PC-3 (cell line): ENCODE results near the gene LRRC7. TPM values are rescaled to one million over a fixed set of nuclear protein-coding genes. Genes with fewer than 3 reads are reported as not detected.

ENCODE experiments used
- ATAC-seq: fragments of 200-7000 bp; cut with Tn5 transposase; 2 replicates; pipeline ENCODE4 v1.9.1; 2020; ENCODE audit warnings: mild to moderate bottlenecking, moderate library complexity
- BruUV-seq: library from RNA; stranded (reverse); fragments of 400-500 nt; replicated peaks from 2 replicates; lab custom pipeline; 2021; lab: Mats Ljungman, UMichigan
- CTCF ChIA-PET: fragments of 300-600 bp; sonication (Branson Sonifier 250); formaldehyde crosslinking; loops from one replicate; lab custom pipeline; 2022; ENCODE audit warnings: antibody characterized with exemption; lab: Charles Lee
- POLR2A ChIA-PET: fragments of 300-600 bp; sonication (Branson Sonifier 250); formaldehyde crosslinking; loops from one replicate; lab custom pipeline; 2022; ENCODE audit warnings: antibody characterized with exemption; ENCODE audit not compliant: unreplicated experiment; lab: Charles Lee
- DNase-seq: peaks from one replicate; pipeline ENCODE4 v3.0.0-alpha.2; 2015
- H2AFZ ChIP-seq: fragments of 300-600 bp; sonication (generic); 2 replicates; pipeline ENCODE4 v1.6.0; 2016; ENCODE audit warnings: antibody characterized with exemption, low read length
- H3F3A ChIP-seq: fragments of 300-600 bp; sonication (generic); one replicate; pipeline ENCODE4 v1.6.0; 2017; ENCODE audit warnings: antibody characterized with exemption, low read length, control low read depth, mild to moderate bottlenecking; ENCODE audit not compliant: unreplicated experiment
- H3K27ac ChIP-seq: fragments of 300-600 bp; sonication (generic); 2 replicates; pipeline ENCODE4 v1.5.1; 2016; ENCODE audit warnings: mild to moderate bottlenecking, low read length
- H3K27me3 ChIP-seq: fragments of 300-600 bp; sonication (generic); 2 replicates; pipeline ENCODE4 v1.6.1; 2016; ENCODE audit warnings: low read length, mixed read lengths
- H3K36me3 ChIP-seq: fragments of 300-600 bp; sonication (generic); 2 replicates; pipeline ENCODE4 v1.6.1; 2016; ENCODE audit warnings: low read depth, mixed run types, low read length, mixed read lengths
- H3K4me1 ChIP-seq: fragments of 300-600 bp; sonication (generic); 2 replicates; pipeline ENCODE4 v1.5.1; 2016; ENCODE audit warnings: low read length; ENCODE audit not compliant: insufficient read depth
- H3K4me2 ChIP-seq: fragments of 300-600 bp; sonication (generic); 2 replicates; pipeline ENCODE4 v1.6.0; 2016; ENCODE audit warnings: low read length
- H3K4me3 ChIP-seq: fragments of 300-600 bp; sonication (generic); 2 replicates; pipeline ENCODE4 v1.5.1; 2016; ENCODE audit warnings: mild to moderate bottlenecking, low read length, mixed read lengths
- H3K79me2 ChIP-seq: fragments of 300-600 bp; sonication (generic); 2 replicates; pipeline ENCODE4 v1.6.1; 2017; ENCODE audit warnings: low read length, mixed read lengths
- H3K9ac ChIP-seq: fragments of 300-600 bp; sonication (generic); 2 replicates; pipeline ENCODE4 v1.6.0; 2016; ENCODE audit warnings: mild to moderate bottlenecking, low read length
- H3K9me2 ChIP-seq: fragments of 300-600 bp; sonication (generic); replicated peaks from 2 replicates; pipeline ENCODE4 v1.6.1; 2016; ENCODE audit warnings: mixed run types, low read length, mixed read lengths
- H3K9me3 ChIP-seq: fragments of 300-600 bp; sonication (generic); 2 replicates; pipeline ENCODE4 v1.6.1; 2016; ENCODE audit warnings: low read length, mixed read lengths
- H4K20me1 ChIP-seq: fragments of 300-600 bp; sonication (generic); 2 replicates; pipeline ENCODE4 v1.6.1; 2016; ENCODE audit warnings: low read length, mixed read lengths
- EZH2 ChIP-seq: fragments of 300-600 bp; sonication (generic); IDR thresholded peaks from one replicate; pipeline ENCODE4 v1.6.1; 2017; ENCODE audit warnings: antibody characterized with exemption, mild to moderate bottlenecking, low read length; ENCODE audit not compliant: unreplicated experiment
- EZH2phosphoT487 ChIP-seq: fragments of 300-600 bp; sonication (generic); IDR thresholded peaks from 2 replicates; pipeline ENCODE4 v1.6.1; 2018; ENCODE audit warnings: mild to moderate bottlenecking, antibody characterized with exemption, low read length, borderline replicate concordance
- intact Hi-C: fragments of 100-400 bp; cut with micrococcal nuclease; formaldehyde crosslinking; loops from 2 replicates; pipeline ENCODE4 v1.9.0; 2023
- total RNA-seq: library from RNA; depleted of rRNA; stranded (reverse); fragments of >200 nt; gene quantifications from 2 replicates; pipeline ENCODE4 v1.2.3, GENCODE V29; 2014
- TF ChIP-seq, protein P1 (sequence below): fragments of 300-600 bp; sonication (generic); conservative IDR thresholded peaks from 2 replicates; pipeline ENCODE4 v1.5.1; 2017; ENCODE audit warnings: antibody characterized with exemption, low read depth, mild to moderate bottlenecking, low read length

The LRRC7 gene
- total RNA-seq, 1 experiment from 2014 or later = 0.04 TPM

DNA sequence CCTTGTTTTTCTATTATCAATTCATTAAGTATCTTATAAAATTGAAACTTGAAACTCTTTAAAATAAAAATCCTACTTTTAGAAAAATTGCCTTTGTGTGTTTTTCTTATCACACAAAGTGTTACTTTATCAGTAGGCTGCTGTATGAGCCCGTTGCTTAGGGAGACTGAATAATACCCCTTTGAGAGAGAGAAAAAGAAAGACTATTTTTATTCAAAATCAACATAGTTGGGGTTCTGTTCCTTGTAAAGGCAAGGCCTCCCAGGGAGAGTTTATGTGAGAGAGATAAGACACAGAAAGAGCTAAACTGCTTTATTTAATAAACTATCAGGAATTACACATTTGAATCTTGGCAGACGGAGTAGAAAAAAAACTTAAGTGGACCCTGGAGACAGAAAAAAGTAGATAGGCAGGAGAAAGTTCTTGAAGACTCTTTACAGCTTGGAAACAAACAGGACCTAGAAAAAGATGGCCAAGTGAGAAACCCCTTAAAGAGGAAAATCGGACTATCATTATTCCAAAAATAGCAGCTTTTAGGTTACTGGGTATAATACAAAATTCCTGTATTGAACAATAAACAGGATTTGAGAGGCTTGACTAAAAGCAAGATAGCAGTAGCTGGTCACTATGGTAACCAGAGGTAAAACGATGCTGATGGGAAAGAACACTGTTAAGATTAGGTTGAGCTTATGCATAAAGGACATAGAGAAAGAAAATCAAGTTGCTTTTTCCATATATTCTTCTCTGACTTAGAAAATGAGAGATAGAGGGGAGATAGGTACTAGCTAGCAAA, 170.9 kb downstream of the LRRC7 start:
- H4K20me1 ChIP-seq = no peaks in the 10 kb centered on the region
- no TSS peak for BruUV-seq
- POLR2A ChIA-PET = no interaction called here

DNA sequence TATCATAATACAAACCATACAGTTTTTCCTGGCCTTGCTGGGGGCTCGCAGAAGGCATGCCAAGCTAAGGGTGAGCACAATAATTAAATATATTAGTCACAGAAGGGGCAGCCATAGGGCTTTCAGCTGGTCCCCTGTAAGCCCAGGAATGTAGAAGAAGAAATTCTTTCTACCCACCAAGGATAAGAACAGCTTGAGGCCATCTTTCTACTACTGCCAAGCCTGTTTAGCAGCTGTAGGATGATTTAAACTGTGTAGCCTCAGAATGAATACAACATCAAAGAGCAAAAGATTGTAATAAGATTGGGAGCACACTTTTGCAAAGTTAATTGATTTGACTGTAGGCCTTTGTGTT, 171.5 kb downstream of the LRRC7 start:
- H3F3A ChIP-seq = no peaks in the 10 kb centered on the region
- peaks cover 40% of the 10 kb centered on the region for H3K27me3 ChIP-seq
- no peak overlapping the region for H3K4me3 ChIP-seq
- BruUV-seq = no TSS peak
- no peaks in the 10 kb centered on the region for H3K79me2 ChIP-seq
- ATAC-seq (no peak), DNase-seq (no peak)
- TF ChIP-seq, protein P1, sequence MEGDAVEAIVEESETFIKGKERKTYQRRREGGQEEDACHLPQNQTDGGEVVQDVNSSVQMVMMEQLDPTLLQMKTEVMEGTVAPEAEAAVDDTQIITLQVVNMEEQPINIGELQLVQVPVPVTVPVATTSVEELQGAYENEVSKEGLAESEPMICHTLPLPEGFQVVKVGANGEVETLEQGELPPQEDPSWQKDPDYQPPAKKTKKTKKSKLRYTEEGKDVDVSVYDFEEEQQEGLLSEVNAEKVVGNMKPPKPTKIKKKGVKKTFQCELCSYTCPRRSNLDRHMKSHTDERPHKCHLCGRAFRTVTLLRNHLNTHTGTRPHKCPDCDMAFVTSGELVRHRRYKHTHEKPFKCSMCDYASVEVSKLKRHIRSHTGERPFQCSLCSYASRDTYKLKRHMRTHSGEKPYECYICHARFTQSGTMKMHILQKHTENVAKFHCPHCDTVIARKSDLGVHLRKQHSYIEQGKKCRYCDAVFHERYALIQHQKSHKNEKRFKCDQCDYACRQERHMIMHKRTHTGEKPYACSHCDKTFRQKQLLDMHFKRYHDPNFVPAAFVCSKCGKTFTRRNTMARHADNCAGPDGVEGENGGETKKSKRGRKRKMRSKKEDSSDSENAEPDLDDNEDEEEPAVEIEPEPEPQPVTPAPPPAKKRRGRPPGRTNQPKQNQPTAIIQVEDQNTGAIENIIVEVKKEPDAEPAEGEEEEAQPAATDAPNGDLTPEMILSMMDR = no peak
- TF ChIP-seq EZH2phosphoT487 (no peak), EZH2 (no peak)
- H4K20me1 ChIP-seq = no peaks in the 10 kb centered on the region
- H3K9me3 ChIP-seq = no peaks in the 10 kb centered on the region
- no peaks in the 10 kb centered on the region for H3K9me2 ChIP-seq
- intact Hi-C loops = loop anchor here (5.0 kb wide), 3 partner anchors 1137 to 1622 kb away; no protein-coding TSS in a partner anchor
- H3K36me3 ChIP-seq = no peaks in the 10 kb centered on the region
- H2AFZ ChIP-seq = no peak overlapping the region
- H3K27ac ChIP-seq = no peak overlapping the region
- POLR2A ChIA-PET = no interaction called here
- CTCF ChIA-PET = no interaction called here
- no peak overlapping the region for H3K9ac ChIP-seq
- no peaks in the 10 kb centered on the region for H3K4me1 ChIP-seq
- no peak overlapping the region for H3K4me2 ChIP-seq

More for the DNA sequence above, 170.9 kb downstream of the LRRC7 start:
- DNase-seq (no peak), ATAC-seq (no peak)
- no peak overlapping the region for H3K4me2 ChIP-seq
- peaks cover 40% of the 10 kb centered on the region for H3K27me3 ChIP-seq
- no peak overlapping the region for H3K9ac ChIP-seq
- H3K27ac ChIP-seq = no peak overlapping the region
- CTCF ChIA-PET = no interaction called here
- H3K9me3 ChIP-seq = no peaks in the 10 kb centered on the region
- no peaks in the 10 kb centered on the region for H3K79me2 ChIP-seq
- H3K4me3 ChIP-seq = no peak overlapping the region
- intact Hi-C loops = loop anchor here (5.0 kb wide), 3 partner anchors 1136 to 1621 kb away; no protein-coding TSS in a partner anchor
- TF ChIP-seq EZH2 (no peak), EZH2phosphoT487 (no peak)
- TF ChIP-seq, protein P1 = no peak
- no peak overlapping the region for H2AFZ ChIP-seq
- H3K36me3 ChIP-seq = no peaks in the 10 kb centered on the region
- no peaks in the 10 kb centered on the region for H3F3A ChIP-seq
- no peaks in the 10 kb centered on the region for H3K4me1 ChIP-seq
- H3K9me2 ChIP-seq = no peaks in the 10 kb centered on the region

DNA sequence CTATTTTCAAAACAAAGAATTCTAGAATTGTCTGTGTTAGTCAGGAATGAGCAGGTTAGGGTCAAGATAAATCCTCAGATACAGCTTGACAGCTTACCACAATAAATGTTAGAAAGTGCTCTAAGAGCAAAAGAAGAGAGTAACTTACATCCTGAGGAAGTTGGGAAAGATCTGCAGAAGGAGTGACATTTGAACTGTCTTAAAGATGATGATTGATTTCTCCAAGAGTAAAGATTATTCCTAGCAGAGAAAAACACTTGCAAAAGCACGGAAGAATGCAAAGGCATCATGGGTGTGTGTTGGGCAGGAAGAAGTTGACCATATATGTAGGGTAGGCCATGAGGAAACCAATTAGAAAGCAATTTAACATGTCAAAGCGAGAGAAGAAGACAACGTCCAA, 175.4 kb downstream of the LRRC7 start:
- CTCF ChIA-PET = no interaction called here
- intact Hi-C loops = no loop called here
- Histone ChIP-seq H3K9ac (no peak overlapping the region), H3K9me2 (no peaks in the 10 kb centered on the region), H3K9me3 (no peaks in the 10 kb centered on the region), H3K4me1 (no peaks in the 10 kb centered on the region), H2AFZ (no peak overlapping the region), H3F3A (no peaks in the 10 kb centered on the region), H3K36me3 (no peaks in the 10 kb centered on the region), H3K79me2 (no peaks in the 10 kb centered on the region), H3K4me2 (no peak overlapping the region), H3K27ac (no peak overlapping the region), H3K27me3 (peaks cover 40% of the 10 kb centered on the region), H4K20me1 (no peaks in the 10 kb centered on the region), H3K4me3 (no peak overlapping the region)
- TF ChIP-seq EZH2 = no peak
- ATAC-seq (no peak), DNase-seq (no peak)
- BruUV-seq = no TSS peak
- POLR2A ChIA-PET = no interaction called here
